Neural crest cell (in vitro differentiated cells): ENCODE data around the gene EXTL1. TPM values are rescaled to one million over a fixed set of nuclear protein-coding genes. Genes with fewer than 3 reads are reported as not detected.

Source experiments
- DNase-seq: peaks from one replicate; pipeline ENCODE4 v3.0.0; 2021; ENCODE audit warnings: low read depth, mixed read lengths, low spot score
- H3K27ac Mint-ChIP-seq: one replicate; pipeline ENCODE4 v1.8.0; 2021; ENCODE audit warnings: mild to moderate bottlenecking, mixed read lengths; ENCODE audit not compliant: unreplicated experiment
- H3K27me3 Mint-ChIP-seq: 2 replicates; pipeline ENCODE4 v1.8.0; 2021; ENCODE audit warnings: low read depth, mild to moderate bottlenecking, mixed read lengths
- H3K36me3 Mint-ChIP-seq: 2 replicates; pipeline ENCODE4 v1.8.0; 2021; ENCODE audit warnings: low read depth, mild to moderate bottlenecking, mixed read lengths
- H3K4me1 Mint-ChIP-seq: 2 replicates; pipeline ENCODE4 v1.8.0; 2021; ENCODE audit warnings: mixed read lengths
- H3K4me3 Mint-ChIP-seq: one replicate; pipeline ENCODE4 v1.8.0; 2021; ENCODE audit warnings: mild to moderate bottlenecking, mixed read lengths
- H3K9me3 Mint-ChIP-seq: 2 replicates; pipeline ENCODE4 v1.8.0; 2021; ENCODE audit warnings: mixed read lengths
- CTCF ChIP-seq: fragments of 200-600 bp; sonication (generic); conservative IDR thresholded peaks from 2 replicates; pipeline ENCODE4 v1.5.0; 2021; ENCODE audit warnings: antibody characterized with exemption, mild to moderate bottlenecking
- total RNA-seq: library from RNA; stranded (reverse); gene quantifications from 2 replicates; pipeline ENCODE4 v1.2.1, GENCODE V29; 2021

The EXTL1 gene
- total RNA-seq, 1 donor from 2014 or later: 8.1 TPM

GRCh38 chr1:26041401-26041800 is 19.8 kb downstream of the EXTL1 start:
- H3K27me3 Mint-ChIP-seq: peaks cover 38% of the 10 kb centered on the region
- H3K27ac Mint-ChIP-seq: no peak overlapping the region
- no peaks in the 10 kb centered on the region for H3K9me3 Mint-ChIP-seq
- H3K4me3 Mint-ChIP-seq: no peak overlapping the region
- DNase-seq: no peak
- peaks cover 4% of the 10 kb centered on the region for H3K4me1 Mint-ChIP-seq
- no peaks in the 10 kb centered on the region for H3K36me3 Mint-ChIP-seq
- no peak for TF ChIP-seq CTCF

- H3K27ac Mint-ChIP-seq: no peak overlapping the region
- peaks cover 44% of the 10 kb centered on the region for H3K27me3 Mint-ChIP-seq
- no peaks in the 10 kb centered on the region for H3K36me3 Mint-ChIP-seq
- H3K4me1 Mint-ChIP-seq: peaks cover 4% of the 10 kb centered on the region
- H3K4me3 Mint-ChIP-seq: no peak overlapping the region
- no peaks in the 10 kb centered on the region for H3K9me3 Mint-ChIP-seq
- no peak for DNase-seq
- no peak for TF ChIP-seq CTCF
Measured at GRCh38 chr1:26041978-26042377, 20.4 kb downstream of the EXTL1 start.

GRCh38 chr1:26043765-26044164 is 22.2 kb downstream of the EXTL1 start:
- H3K27me3 Mint-ChIP-seq: peaks cover 62% of the 10 kb centered on the region
- H3K4me3 Mint-ChIP-seq: no peak overlapping the region
- TF ChIP-seq CTCF: no peak
- no peak overlapping the region for H3K27ac Mint-ChIP-seq
- H3K9me3 Mint-ChIP-seq: no peaks in the 10 kb centered on the region
- H3K36me3 Mint-ChIP-seq: no peaks in the 10 kb centered on the region
- H3K4me1 Mint-ChIP-seq: peaks cover 4% of the 10 kb centered on the region
- no peak for DNase-seq

GRCh38 chr1:26044414-26044813 is 22.8 kb downstream of the EXTL1 start:
- H3K36me3 Mint-ChIP-seq: no peaks in the 10 kb centered on the region
- H3K27ac Mint-ChIP-seq: no peak overlapping the region
- H3K9me3 Mint-ChIP-seq: no peaks in the 10 kb centered on the region
- no peak for TF ChIP-seq CTCF
- H3K4me1 Mint-ChIP-seq: peaks cover 4% of the 10 kb centered on the region
- H3K27me3 Mint-ChIP-seq: peaks cover 68% of the 10 kb centered on the region
- DNase-seq: no peak
- no peak overlapping the region for H3K4me3 Mint-ChIP-seq

GRCh38 chr1:26044971-26045721 is 23.6 kb downstream of the EXTL1 start:
- no peaks in the 10 kb centered on the region for H3K36me3 Mint-ChIP-seq
- H3K4me3 Mint-ChIP-seq: no peak overlapping the region
- no peaks in the 10 kb centered on the region for H3K9me3 Mint-ChIP-seq
- no peak overlapping the region for H3K27ac Mint-ChIP-seq
- no peak for TF ChIP-seq CTCF
- peaks cover 75% of the 10 kb centered on the region for H3K27me3 Mint-ChIP-seq
- no peak for DNase-seq
- H3K4me1 Mint-ChIP-seq: peaks cover 4% of the 10 kb centered on the region
